Measurements from ENCODE around the gene KCNG4.

- TF ChIP-seq POLR2A (IDR thresholded peaks at IDR 0.05) = no peak
- TF ChIP-seq CTCF (IDR thresholded peaks at IDR 0.05) = no peak
These were observed 34.7 kb upstream of the KCNG4 start for GRCh38 chr16:84274515-84274914.
